ENCODE measurements around the gene TET3.

TET3 gene

GRCh38 chr2:73987948-73988700, 3.4 kb downstream of the TET3 start:
- Histone ChIP-seq H3F3A (ENCODE audit: control insufficient read depth, insufficient read depth) (peaks cover 7% of the 10 kb centered on the region), H4K20me1 (ENCODE audit: control insufficient read depth, insufficient read depth, low read depth, low read length) (peaks cover 23% of the 10 kb centered on the region), H3K4me3 (ENCODE audit: low read length) (peak overlapping the region; percentile 84), H3K4me1 (ENCODE audit: control insufficient read depth, low read length) (peaks cover 54% of the 10 kb centered on the region), H3K36me3 (ENCODE audit: control insufficient read depth, low read length) (peaks cover 65% of the 10 kb centered on the region), H3K27ac (ENCODE audit: low read depth, low read length) (no peak overlapping the region), H3K9me2 (replicated peaks; ENCODE audit: control insufficient read depth, low read length) (no peaks in the 10 kb centered on the region), H3K79me2 (ENCODE audit: control insufficient read depth, low read length) (peaks cover 80% of the 10 kb centered on the region), H3K9me3 (ENCODE audit: control insufficient read depth, insufficient read depth, low read length) (no peaks in the 10 kb centered on the region), H3K27me3 (ENCODE audit: control insufficient read depth, low read length) (0 out of 2 replicates have a peak, but pooled peaks cover 2% of the 10 kb centered on the region), H3K4me2 (ENCODE audit: low read length) (peak overlapping the region; percentile 98)
- TF ChIP-seq CTCF (IDR thresholded peaks at IDR 0.05; ENCODE audit: low read depth, low read length, poor library complexity, severe bottlenecking) (no peak), EZH2phosphoT487 (IDR thresholded peaks at IDR 0.05; ENCODE audit: borderline replicate concordance, low read length) (no peak)

DNA sequence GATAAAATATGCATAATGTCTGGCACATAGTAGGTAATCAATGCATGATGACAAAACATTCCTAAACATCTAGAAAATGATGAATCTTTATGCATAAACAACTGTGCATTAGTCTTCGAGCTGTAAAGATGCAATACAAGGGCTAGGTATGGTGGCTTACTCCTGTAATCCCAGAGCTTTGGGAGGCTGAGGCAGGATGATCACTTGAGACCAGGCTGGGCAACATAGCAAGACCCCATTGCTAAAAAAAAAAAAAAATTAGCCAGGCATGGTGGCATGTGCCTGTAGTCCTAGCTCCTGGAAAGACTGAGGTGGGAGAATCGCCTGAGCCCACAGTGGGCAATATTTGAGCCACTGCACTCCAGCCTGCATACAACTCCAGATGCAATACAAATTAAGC, 5.3 kb downstream of the TET3 start:
- Histone ChIP-seq H3K9me2 (replicated peaks; ENCODE audit: control insufficient read depth, low read length) (no peaks in the 10 kb centered on the region), H4K20me1 (ENCODE audit: control insufficient read depth, insufficient read depth, low read depth, low read length) (peaks cover 29% of the 10 kb centered on the region), H3K4me2 (ENCODE audit: low read length) (0 out of 2 replicates have a peak overlapping the region, but pooled peaks have one; percentile 0), H3K9me3 (ENCODE audit: control insufficient read depth, insufficient read depth, low read length) (no peaks in the 10 kb centered on the region), H3K79me2 (ENCODE audit: control insufficient read depth, low read length) (peaks cover 96% of the 10 kb centered on the region), H3K27me3 (ENCODE audit: control insufficient read depth, low read length) (no peaks in the 10 kb centered on the region), H3K4me3 (ENCODE audit: low read length) (no peak overlapping the region), H3K27ac (ENCODE audit: low read depth, low read length) (no peak overlapping the region), H3K4me1 (ENCODE audit: control insufficient read depth, low read length) (peaks cover 42% of the 10 kb centered on the region), H3K36me3 (ENCODE audit: control insufficient read depth, low read length) (peaks cover 74% of the 10 kb centered on the region), H3F3A (ENCODE audit: control insufficient read depth, insufficient read depth) (no peaks in the 10 kb centered on the region)
- no peak for TF ChIP-seq CTCF (IDR thresholded peaks at IDR 0.05; ENCODE audit: low read depth, low read length, poor library complexity, severe bottlenecking)
- no peak for TF ChIP-seq EZH2phosphoT487 (IDR thresholded peaks at IDR 0.05; ENCODE audit: borderline replicate concordance, low read length)

DNA sequence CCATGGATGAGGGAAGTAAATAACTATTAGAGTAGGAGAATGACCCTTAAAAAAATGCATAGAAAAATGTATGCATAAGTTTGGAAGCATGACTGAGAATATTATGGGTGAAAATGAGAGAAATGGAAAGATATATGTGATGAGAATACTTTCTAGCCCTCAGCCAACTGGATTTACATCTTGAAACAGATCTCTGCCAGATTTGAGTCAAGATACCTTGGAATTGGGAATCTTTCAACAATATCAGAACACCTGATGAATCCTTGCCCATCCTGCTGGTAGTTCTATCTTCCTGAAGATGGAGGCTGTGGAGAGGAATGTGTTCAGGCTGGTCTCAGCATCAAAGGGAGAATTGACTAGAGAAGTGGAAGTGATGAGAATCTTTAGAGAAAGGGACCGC, 5.8 kb downstream of the TET3 start:
- H3K9me2 ChIP-seq (replicated peaks; ENCODE audit: control insufficient read depth, low read length), result no peaks in the 10 kb centered on the region
- H4K20me1 ChIP-seq (ENCODE audit: control insufficient read depth, insufficient read depth, low read depth, low read length), result peaks cover 33% of the 10 kb centered on the region

More for the DNA sequence above, 5.8 kb downstream of the TET3 start:
- Histone ChIP-seq H3K79me2 (ENCODE audit: control insufficient read depth, low read length) (peaks cover 100% of the 10 kb centered on the region), H3K27ac (ENCODE audit: low read depth, low read length) (no peak overlapping the region), H3K27me3 (ENCODE audit: control insufficient read depth, low read length) (no peaks in the 10 kb centered on the region), H3K9me3 (ENCODE audit: control insufficient read depth, insufficient read depth, low read length) (no peaks in the 10 kb centered on the region), H3K4me3 (ENCODE audit: low read length) (no peak overlapping the region), H3K36me3 (ENCODE audit: control insufficient read depth, low read length) (peaks cover 77% of the 10 kb centered on the region), H3K4me2 (ENCODE audit: low read length) (no peak overlapping the region), H3F3A (ENCODE audit: control insufficient read depth, insufficient read depth) (no peaks in the 10 kb centered on the region), H3K4me1 (ENCODE audit: control insufficient read depth, low read length) (peaks cover 42% of the 10 kb centered on the region)
- TF ChIP-seq EZH2phosphoT487 (IDR thresholded peaks at IDR 0.05; ENCODE audit: borderline replicate concordance, low read length) (no peak), CTCF (IDR thresholded peaks at IDR 0.05; ENCODE audit: low read depth, low read length, poor library complexity, severe bottlenecking) (no peak)
